ENCODE data around the gene TMEM106C.

DNA sequence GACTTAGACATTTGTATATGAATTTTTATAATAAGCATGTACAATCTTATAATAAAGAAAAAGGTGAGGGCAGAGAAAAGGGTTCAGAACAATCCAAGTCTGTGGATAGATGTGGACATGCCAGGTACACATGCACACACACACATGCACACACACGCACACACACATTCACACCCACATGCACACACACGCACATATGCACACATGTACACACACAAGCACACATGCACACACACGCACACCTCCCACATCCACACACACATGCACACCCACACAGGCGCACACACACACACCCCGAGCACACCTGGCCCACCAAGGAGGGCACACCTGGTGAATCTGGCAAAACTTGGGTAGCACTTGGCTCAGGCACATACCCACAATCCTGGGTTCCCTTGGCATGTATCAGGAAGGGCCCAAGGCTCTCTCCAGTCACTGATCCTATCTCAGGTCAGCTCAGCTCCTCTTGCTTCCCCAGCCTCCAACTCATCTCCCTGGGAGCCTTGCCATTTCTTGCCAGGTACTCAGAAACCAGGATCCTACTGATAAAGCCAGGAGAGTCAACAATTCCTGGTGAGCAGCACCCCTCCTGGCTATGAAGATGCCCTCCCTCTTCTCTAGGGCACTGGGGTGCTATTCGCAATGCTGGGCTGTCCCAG is 18.6 kb upstream of the TMEM106C start:
- TF ChIP-seq CTCF (optimal IDR thresholded peaks at IDR 0.05 in 1 of 3, IDR thresholded peaks at IDR 0.05 in 1 of 3, conservative IDR thresholded peaks at IDR 0.05 in 1 of 3; ENCODE audit: extremely low read depth in 1 of 3, insufficient read depth in 2 of 3, low read length in 3 of 3) (no peak), EZH2 (IDR thresholded peaks at IDR 0.05; ENCODE audit: low read length) (no peak)

All from keratinocyte (primary cell).